Liver (tissue), 9 donors: Measurements from ENCODE around the gene RNF144B. TPM values are rescaled to one million over a fixed set of nuclear protein-coding genes. Genes with fewer than 3 reads are reported as not detected.

Source experiments
- DNase-seq: peaks from one replicate; pipeline ENCODE4 v3.0.0-alpha.2; 2017; ENCODE audit warnings: low spot score
- H3K27ac ChIP-seq, 2 donors: one replicate each; pipeline ENCODE4 v1.7.0; 2013; ENCODE audit warnings: inconsistent platforms in 2 of 2, low read length in 2 of 2, control low read depth in 1 of 2, low read depth in 1 of 2, mild to moderate bottlenecking in 1 of 2
- H3K27me3 ChIP-seq, 4 donors: one replicate each; pipeline versions ENCODE4 v1.6.1 to v1.7.0; 2013; ENCODE audit warnings: low read length in 3 of 4, inconsistent platforms in 1 of 4, mild to moderate bottlenecking in 1 of 4, moderate library complexity in 1 of 4; ENCODE audit not compliant: control insufficient read depth in 4 of 4, insufficient read depth in 4 of 4
- H3K36me3 ChIP-seq, 4 donors: one replicate each; pipeline versions ENCODE4 v1.6.1 to v1.7.0; 2013; ENCODE audit warnings: low read length in 3 of 4, mild to moderate bottlenecking in 3 of 4, low read depth in 1 of 4, moderate library complexity in 1 of 4; ENCODE audit not compliant: control insufficient read depth in 4 of 4, insufficient read depth in 3 of 4
- H3K4me1 ChIP-seq, 4 donors: one replicate each; pipeline versions ENCODE4 v1.6.1 to v1.7.0; 2013; ENCODE audit warnings: low read length in 3 of 4, mild to moderate bottlenecking in 3 of 4, moderate library complexity in 1 of 4; ENCODE audit not compliant: control insufficient read depth in 4 of 4, insufficient read depth in 4 of 4
- H3K4me3 ChIP-seq, 3 donors: one replicate each; pipeline versions ENCODE4 v1.6.1 to v1.7.0; 2013; ENCODE audit warnings: low read length in 3 of 3, control low read depth in 1 of 3, low read depth in 1 of 3, mild to moderate bottlenecking in 1 of 3
- H3K9ac ChIP-seq, 2 donors: one replicate each; pipeline ENCODE4 v1.7.0; 2013; ENCODE audit warnings: low read length in 2 of 2, mild to moderate bottlenecking in 2 of 2, moderate library complexity in 2 of 2, control low read depth in 1 of 2, low read depth in 1 of 2
- H3K9me3 ChIP-seq, 4 donors: one replicate each; pipeline versions ENCODE4 v1.6.1 to v1.7.0; 2013; ENCODE audit warnings: low read length in 3 of 4; ENCODE audit not compliant: control insufficient read depth in 4 of 4
- ATF3 ChIP-seq: IDR thresholded peaks from 2 replicates; pipeline ENCODE4 v1.6.1; 2016; ENCODE audit warnings: antibody characterized with exemption
- CTCF ChIP-seq: fragments of 150-350 bp; IDR thresholded peaks from 2 replicates; pipeline ENCODE4 v1.5.1; 2017; ENCODE audit warnings: improper control_type of control experiment, low read depth, low read length; ENCODE audit not compliant: missing input control
- EGR1 ChIP-seq, 2 donors: IDR thresholded peaks; 2 replicates each; pipeline ENCODE4 v1.6.1; 2016 to 2018; ENCODE audit warnings: antibody characterized with exemption in 2 of 2, low read depth in 2 of 2
- FOXA1 ChIP-seq: IDR thresholded peaks from 2 replicates; pipeline ENCODE4 v1.6.1; 2016; ENCODE audit warnings: antibody characterized with exemption
- FOXA2 ChIP-seq: IDR thresholded peaks from 2 replicates; pipeline ENCODE4 v1.6.1; 2016; ENCODE audit warnings: antibody characterized with exemption
- GABPA ChIP-seq, 2 donors: IDR thresholded peaks in 1 of 2; conservative IDR thresholded peaks in 1 of 2; 2 replicates each; pipeline ENCODE4 v1.6.1; 2016; ENCODE audit warnings: antibody characterized with exemption in 2 of 2, mild to moderate bottlenecking in 1 of 2, moderate library complexity in 1 of 2
- HNF4A ChIP-seq, 2 donors: conservative IDR thresholded peaks; 2 replicates each; pipeline ENCODE4 v1.6.1; 2016; ENCODE audit warnings: antibody characterized with exemption in 2 of 2, mild to moderate bottlenecking in 2 of 2
- HNF4G ChIP-seq: IDR thresholded peaks from 2 replicates; pipeline ENCODE4 v1.6.1; 2016; ENCODE audit warnings: antibody characterized with exemption
- JUND ChIP-seq, 2 donors: IDR thresholded peaks; 2 replicates each; pipeline ENCODE4 v1.6.1; 2016; ENCODE audit warnings: antibody characterized with exemption in 2 of 2
- NR2F2 ChIP-seq: IDR thresholded peaks from 2 replicates; pipeline ENCODE4 v1.6.1; 2016; ENCODE audit warnings: antibody characterized with exemption
- RAD21 ChIP-seq, 2 donors: IDR thresholded peaks; 2 replicates each; pipeline ENCODE4 v1.6.1; 2016; ENCODE audit warnings: antibody characterized with exemption in 2 of 2, mild to moderate bottlenecking in 2 of 2
- REST ChIP-seq: IDR thresholded peaks from 2 replicates; pipeline ENCODE4 v1.6.1; 2016; ENCODE audit warnings: antibody characterized with exemption, mild to moderate bottlenecking
- RXRA ChIP-seq, 2 donors: IDR thresholded peaks; 2 replicates each; pipeline ENCODE4 v1.6.1; 2017 to 2018; ENCODE audit warnings: antibody characterized with exemption in 2 of 2, mild to moderate bottlenecking in 1 of 2
- SP1 ChIP-seq: IDR thresholded peaks from 2 replicates; pipeline ENCODE4 v1.6.1; 2018; ENCODE audit warnings: antibody characterized with exemption, mild to moderate bottlenecking
- TAF1 ChIP-seq: conservative IDR thresholded peaks from 2 replicates; pipeline ENCODE4 v1.6.1; 2016; ENCODE audit warnings: antibody characterized with exemption, mild to moderate bottlenecking
- YY1 ChIP-seq: IDR thresholded peaks from 2 replicates; pipeline ENCODE4 v1.6.1; 2016; ENCODE audit warnings: antibody characterized with exemption, mild to moderate bottlenecking
- ZBTB33 ChIP-seq: IDR thresholded peaks from 2 replicates; pipeline ENCODE4 v1.6.1; 2016; ENCODE audit warnings: antibody characterized with exemption
- WGBS: extraction: QIAGEN DNeasy Blood & Tissue Kit; methylation state at CpG from one replicate; pipeline ENCODE4 v1.1.7; 2013; 5-methylcytosine and 5-hydroxymethylcytosine counted together
- polyA plus RNA-seq, 2 donors: library from polyadenylated mRNA; stranded (reverse) in 1 of 2; unstranded in 1 of 2; fragments of 200-250 nt in 1 of 2; fragments of >200 nt in 1 of 2; fragmentation: Nextera tagmentation in 1 of 2; extraction: Ambion mirVana in 1 of 2; gene quantifications; one replicate each; pipeline versions ENCODE4 v1.2.1 to v1.2.3, GENCODE V29; 2013 to 2015
- total RNA-seq, 2 donors: library from RNA; depleted of rRNA; stranded (reverse); fragments of >200 nt; gene quantifications; one replicate each; pipeline ENCODE4 v1.2.3, GENCODE V29; 2014
- donor health status: healthy.
- donor health status: healthy.
- donor health status: healthy.
- donor health status: healthy.
- donor health status: healthy.

The RNF144B gene
- total and polyA plus RNA-seq, 4 donors: 3.0 to 15.1 (median 7.6) TPM

- WGBS: 91% methylated on average over 3 of the region's 3 CpGs
- no peak for DNase-seq
- H3K9me3 ChIP-seq: no peaks in the 10 kb centered on the region
- no peak overlapping the region for H3K9ac ChIP-seq
- no peak overlapping the region for H3K4me3 ChIP-seq
- H3K27me3 ChIP-seq: no peaks in the 10 kb centered on the region
- peaks cover 0 to 3% (median 1%) of the 10 kb centered on the region in 4 donors for H3K36me3 ChIP-seq
- H3K27ac ChIP-seq: no peak overlapping the region
- no peak for TF ChIP-seq HNF4G
- TF ChIP-seq YY1: no peak
- TF ChIP-seq REST: no peak
- H3K4me1 ChIP-seq: peaks cover 0 to 7% (median under 1%) of the 10 kb centered on the region in 4 donors
Observed at GRCh38 chr6:18420328-18420727, 33.2 kb downstream of the RNF144B start.

GRCh38 chr6:18422136-18422535 is 35.0 kb downstream of the RNF144B start:
- H3K9me3 ChIP-seq: no peaks in the 10 kb centered on the region
- no peak overlapping the region for H3K4me3 ChIP-seq
- no peak overlapping the region for H3K27ac ChIP-seq
- H3K36me3 ChIP-seq: peaks cover 0 to 1% (median 0%) of the 10 kb centered on the region in 4 donors
- no peak overlapping the region for H3K9ac ChIP-seq
- no peak for DNase-seq
- no peaks in the 10 kb centered on the region for H3K27me3 ChIP-seq
- no peak for TF ChIP-seq EGR1 (IDR thresholded peaks at IDR 0.05; ENCODE audit: low read depth in 2 of 2)
- TF ChIP-seq REST: no peak
- TF ChIP-seq HNF4A (conservative IDR thresholded peaks at IDR 0.05): no peak
- no peak for TF ChIP-seq CTCF
- TF ChIP-seq FOXA2: no peak
- TF ChIP-seq HNF4G: no peak
- no peak for TF ChIP-seq JUND (IDR thresholded peaks at IDR 0.05)
- no peak for TF ChIP-seq FOXA1
- TF ChIP-seq GABPA (IDR thresholded peaks at IDR 0.05 in 1 of 2, conservative IDR thresholded peaks at IDR 0.05 in 1 of 2): no peak
- no peak for TF ChIP-seq TAF1
- no peak for TF ChIP-seq ATF3
- no peak for TF ChIP-seq RXRA (IDR thresholded peaks at IDR 0.05)
- no peak for TF ChIP-seq ZBTB33
- TF ChIP-seq YY1: no peak
- TF ChIP-seq SP1: no peak
- no peak for TF ChIP-seq NR2F2
- no peak for TF ChIP-seq RAD21 (IDR thresholded peaks at IDR 0.05)
- peaks cover 0 to 10% (median under 1%) of the 10 kb centered on the region in 4 donors for H3K4me1 ChIP-seq
